CD4-positive, alpha-beta T cell treated with Interleukin-15 for 4 hours (primary cell): Measurements from ENCODE around the gene USP7.
"Not testable (repeated sequence)": the region's sequence is repeated elsewhere in the genome, so short reads cannot be mapped to it uniquely, and the experiment has no call there.

Experiments
- DNase-seq: peaks from one replicate; pipeline ENCODE4 v3.0.0-alpha.2; 2020; ENCODE audit warnings: low spot score

The USP7 gene

DNA sequence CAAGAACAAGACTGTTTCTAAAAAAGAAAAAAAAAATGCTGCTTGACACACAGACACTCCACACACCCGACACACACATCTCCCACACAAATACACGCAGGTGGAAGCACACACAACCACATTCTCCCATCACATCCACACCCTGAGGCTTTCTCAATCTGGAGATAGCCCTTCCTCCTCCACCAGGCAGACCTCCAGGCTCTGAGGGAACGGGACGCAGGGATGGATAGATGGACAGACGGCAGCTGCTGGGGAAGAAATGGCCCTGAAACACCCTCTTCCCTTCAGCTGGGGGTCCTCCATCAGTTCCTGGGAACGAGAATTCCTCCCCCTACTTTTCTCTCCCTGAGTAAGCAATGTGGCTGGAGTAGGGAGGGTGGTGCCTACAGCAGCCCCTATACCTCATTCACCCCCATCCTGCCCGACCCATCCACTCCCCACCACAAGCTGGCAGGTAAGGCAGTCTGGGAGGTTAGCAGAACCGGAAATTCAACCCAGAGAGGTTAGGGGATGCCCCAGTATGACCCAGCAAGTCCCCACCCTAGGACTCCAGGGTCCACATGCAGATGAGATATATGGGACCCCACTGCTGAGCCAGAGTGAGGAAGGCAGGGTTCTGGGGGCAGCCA, 85.7 kb downstream of the USP7 start:
- DNase-seq, result no peak

DNA sequence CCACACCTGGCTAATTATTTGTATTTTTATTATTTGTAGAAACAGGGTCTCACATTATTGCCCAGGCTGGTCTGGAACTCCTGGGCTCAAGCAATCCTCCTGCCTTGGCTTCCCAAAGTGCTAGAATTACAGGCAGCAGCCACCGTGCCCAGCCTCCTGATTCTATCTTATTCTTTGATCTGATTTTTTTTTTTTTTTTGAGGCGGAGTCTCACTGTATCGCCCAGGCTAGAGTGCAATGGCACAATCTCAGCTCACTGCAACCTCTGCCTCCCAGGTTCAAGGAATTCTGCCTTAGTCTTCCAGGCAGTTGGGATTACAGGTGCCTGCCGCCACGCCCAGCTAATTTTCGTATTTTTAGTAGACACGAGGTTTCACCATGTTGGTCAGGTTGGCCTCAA, 88.4 kb downstream of the USP7 start:
- DNase-seq, result not testable (repeated sequence)

DNA sequence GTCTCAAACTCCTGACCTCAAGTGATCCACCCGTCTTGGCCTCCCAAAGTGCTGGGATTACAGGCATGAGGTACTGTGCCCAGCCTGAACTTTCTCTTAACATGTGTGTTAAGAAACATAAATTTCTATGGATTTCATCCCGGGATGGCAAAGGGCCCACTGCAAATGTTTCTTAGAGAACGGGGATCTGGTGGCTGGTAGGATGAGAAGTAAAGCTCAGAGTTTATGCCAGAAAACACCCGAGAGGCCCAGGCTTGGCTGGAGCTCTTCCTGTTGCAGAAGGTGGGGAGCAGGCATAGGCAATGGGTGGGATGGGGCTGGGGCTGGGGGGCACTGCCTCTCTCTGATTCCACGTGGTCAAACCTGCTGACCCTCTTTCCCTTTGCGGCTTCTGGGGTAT, 89.3 kb downstream of the USP7 start:
- no peak for DNase-seq

DNA sequence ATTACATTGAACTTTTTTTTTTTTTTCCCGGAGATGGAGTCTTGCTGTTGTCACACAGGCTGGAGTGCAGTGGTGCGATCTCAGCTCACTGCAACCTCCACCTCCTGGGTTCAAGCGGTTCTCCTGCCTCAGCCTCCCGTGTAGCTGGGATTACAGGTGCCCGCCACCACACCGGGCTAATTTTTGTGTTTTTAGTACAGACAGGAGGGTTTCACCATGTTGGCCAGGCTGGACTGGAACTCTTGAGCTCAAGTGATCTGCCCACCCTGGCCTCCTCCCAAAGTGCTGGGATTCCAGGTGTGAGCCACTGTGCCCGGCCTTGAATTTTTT, 89.9 kb downstream of the USP7 start:
- DNase-seq, result not testable (repeated sequence)

DNA sequence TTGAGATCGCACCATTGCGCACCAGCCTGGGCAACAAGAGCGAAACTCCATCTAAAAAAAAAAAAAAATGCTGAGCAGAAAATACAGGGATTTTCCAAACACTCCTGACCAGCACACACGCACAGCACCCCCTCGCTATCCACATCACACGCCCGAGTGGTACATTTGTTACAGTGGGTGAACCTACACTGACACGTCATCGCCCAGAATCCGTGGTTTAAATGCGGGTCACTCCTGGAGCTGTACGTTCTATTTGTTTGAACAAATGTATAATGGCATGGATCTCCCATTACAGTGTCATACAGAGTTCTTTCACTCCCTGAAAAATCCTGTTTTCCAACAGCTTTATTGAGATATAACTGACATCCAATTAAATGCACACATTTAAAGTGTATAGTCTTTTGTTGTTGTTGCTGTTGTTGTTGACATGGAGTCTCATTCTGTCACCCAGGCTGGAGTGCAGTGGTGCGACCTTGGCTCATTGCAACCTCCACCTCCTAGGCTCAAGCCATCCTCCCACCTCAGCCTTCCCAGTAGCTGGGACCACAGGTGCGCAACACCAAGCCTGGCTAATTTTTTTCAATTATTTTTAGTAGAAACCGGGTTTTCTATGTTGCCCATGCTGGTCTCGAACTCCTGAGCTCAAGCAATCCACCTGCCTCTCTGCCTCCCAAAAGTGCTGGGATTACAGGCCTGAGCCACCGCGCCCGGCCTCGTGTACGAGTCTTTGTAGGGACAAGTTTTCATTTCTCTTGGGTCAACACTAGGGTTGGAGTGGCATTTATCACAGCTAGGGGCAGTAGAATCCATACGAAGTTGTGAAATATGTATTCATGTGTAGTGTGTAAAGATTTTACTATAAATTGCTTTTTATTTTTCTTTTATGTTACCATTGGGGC, 90.5 kb downstream of the USP7 start:
- no peak for DNase-seq

DNA sequence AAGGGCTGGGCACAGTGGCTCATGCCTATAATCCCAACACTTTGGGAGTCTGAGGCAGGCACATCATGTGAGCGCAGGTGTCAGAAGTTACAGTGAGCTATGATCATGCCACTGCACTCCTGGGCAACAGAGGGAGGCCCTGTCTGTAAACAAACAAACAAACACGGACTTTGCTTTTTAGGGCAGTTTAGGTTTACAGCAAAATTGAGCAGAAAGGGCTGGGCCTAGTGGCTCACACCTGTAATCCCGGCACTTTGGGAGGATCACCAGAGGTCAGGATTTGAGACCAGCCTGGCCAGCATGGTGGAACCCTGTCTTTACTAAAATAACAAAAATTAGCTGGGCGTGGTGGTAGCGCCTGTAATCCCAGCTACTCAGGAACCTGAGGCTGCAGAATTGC, 91.6 kb downstream of the USP7 start:
- DNase-seq, result no peak

DNA sequence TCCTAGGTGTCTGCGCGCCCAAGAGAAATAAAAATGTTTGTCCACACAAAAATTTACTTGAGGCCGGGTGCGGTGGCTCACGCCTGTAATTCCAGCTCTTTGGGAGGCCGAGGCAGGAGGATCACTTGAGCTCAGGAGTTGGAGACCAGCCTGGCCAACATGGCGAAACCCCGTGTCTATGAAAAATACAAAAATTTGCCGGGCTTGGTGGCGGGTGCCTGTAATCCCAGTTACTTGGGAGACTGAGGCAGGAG, 93.8 kb downstream of the USP7 start:
- not testable (repeated sequence) for DNase-seq

DNA sequence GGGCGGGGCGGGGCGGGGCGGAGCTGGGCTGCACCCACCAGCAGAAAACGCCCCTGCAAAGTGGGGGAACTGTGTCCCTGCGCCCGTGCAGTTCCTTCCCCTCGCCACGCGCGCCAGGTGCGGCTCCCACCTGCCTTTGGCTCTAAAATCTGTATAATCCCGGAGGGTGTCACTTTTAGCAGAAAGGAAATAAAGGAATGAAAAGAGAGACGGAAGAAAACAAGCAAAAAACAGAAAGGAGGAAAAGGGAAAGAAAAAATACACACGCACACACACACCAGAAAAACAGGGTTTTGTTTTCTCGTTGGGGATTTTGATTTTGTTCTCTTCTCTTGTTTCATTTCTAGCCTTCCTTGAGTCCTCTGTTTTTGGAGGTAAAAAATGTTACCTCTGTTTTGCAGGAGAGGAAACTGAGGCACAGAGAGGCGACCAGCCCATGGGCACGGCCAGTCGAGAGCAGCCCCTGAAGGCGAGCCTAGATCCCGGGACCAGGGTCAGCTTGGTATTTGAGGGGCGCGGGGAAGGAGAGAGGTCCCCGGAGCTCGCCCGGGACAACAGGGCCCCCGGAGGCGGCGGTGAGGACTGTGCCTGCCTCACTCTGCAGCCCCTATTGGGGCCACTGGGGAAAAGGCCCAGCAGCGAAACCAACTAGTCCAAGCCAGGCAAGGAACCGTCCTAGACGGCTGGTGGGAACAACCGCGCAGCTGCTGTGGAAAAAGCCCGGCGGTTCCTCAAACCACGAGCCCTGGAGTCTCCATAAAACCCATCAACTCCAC, 94.3 kb downstream of the USP7 start:
- no peak for DNase-seq

DNA sequence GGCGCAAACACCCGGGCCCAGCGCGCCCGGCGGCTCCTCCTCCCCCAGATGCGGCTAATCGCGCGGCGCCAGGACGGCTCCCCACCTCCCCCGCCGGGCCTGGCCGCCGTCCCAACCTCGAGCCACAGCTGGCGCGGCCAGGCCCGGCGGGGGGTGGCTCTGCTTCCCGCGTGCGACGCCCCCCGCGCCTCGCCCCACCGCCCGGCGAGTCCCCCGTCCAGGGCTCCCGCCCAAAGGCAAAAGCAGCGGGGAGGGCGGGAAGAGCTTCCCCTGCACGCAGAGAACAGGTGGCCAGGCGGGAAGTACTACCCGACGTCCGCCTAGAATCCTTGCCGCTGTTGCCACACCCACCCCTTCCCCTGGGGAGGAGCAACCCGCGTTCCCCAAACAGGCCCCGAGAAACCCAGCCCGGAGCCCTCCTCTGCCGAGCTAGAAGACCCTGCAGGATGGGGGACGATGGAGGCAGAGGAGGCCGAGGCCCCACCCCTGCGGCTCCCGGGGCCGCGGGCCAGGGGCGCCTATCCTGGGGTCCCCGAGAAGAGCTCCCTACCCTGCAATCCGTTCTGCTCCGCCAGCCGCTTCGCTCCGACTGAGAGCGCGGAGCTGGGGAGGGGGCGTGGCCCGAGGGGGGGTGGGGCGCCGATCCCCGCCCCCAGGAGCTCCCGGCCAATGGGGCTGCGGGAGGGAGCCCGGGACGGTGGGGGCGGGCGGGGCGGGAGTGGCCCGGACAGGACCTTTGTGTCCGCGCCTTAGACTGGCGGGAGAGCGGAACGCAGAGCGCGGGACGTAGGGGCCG, 95.1 kb downstream of the USP7 start, which contains the start of gene CARHSP1:
CARHSP1 (minus strand) TSS at position 591 of the 796 bp plus-strand sequence. CDS start 9,678 bp downstream, outside the sequence.
- peak; percentile 74 for DNase-seq

DNA sequence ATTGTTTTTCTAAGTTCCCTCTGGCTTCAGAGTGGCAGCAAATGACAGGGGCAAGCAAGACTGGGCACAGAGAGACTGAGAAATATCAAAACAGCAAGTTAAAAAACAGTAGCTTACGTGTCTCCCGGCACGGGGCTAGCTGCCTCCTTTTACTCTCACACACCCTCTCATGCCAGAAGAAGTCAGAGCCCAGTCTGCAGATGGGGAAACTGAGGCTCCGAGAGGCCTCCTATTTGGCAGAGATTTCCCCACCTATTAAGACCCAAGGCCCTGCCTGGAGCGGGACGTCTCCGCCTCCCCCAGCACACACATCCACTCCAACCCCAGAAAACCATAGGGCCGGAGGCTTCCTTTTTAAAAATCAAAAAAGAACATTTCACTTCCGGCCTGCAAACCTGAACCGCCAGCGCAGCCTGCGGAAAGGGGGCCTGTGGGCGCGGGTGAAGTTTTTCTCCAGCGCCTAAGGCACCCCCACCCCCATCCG, 95.7 kb downstream of the USP7 start:
- DNase-seq, result peak; percentile 44

DNA sequence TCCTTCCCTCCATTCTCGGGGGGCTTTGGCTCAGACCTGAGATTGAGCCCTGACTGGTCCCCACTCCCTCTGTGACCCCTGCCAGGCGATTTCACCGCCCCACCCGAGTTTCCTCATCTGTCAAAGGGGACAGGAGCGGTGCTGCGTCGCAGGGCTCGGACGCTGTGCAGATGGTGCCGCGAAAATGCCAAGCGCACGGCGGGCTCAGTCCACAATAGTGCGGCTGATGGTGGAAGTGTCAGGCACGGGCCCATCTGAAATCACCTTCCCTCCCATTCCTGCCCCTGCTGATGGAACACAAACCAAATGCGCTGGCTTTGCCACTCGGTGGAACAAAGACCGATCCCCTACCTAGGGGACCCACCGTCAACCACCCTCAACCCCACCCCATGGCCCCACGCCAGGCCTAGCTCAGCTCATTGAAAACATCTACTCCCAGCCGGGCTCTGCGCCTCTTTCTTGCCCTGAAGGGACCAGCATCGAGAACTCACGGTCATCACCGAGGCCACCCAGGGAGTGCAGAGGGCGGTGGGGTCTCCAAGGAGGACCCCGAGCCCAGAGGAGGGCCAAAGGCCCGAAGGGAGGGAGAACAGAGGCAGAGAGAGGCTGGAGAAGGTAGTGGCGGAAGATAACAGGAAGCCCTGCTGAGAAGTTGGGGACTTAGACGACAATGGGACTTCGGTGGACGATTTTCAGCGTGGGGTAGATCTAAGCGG, 96.3 kb downstream of the USP7 start:
- no peak for DNase-seq

DNA sequence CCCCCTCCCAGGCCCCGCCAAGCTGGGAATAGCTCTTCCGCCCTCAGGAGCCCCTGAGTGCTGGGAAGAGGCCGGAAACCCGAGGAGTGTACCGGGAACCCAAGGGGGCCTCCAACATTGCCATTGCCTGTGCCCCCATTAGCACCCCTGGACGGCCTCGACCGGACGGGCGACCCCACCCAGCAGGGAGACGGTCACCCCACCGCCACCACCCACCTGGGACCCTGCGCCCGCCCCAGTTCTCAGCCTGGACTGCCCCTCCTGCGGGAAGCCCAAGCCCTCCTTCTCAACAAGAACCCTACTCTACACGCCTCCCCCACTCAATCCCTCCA, 96.9 kb downstream of the USP7 start:
- no peak for DNase-seq

DNA sequence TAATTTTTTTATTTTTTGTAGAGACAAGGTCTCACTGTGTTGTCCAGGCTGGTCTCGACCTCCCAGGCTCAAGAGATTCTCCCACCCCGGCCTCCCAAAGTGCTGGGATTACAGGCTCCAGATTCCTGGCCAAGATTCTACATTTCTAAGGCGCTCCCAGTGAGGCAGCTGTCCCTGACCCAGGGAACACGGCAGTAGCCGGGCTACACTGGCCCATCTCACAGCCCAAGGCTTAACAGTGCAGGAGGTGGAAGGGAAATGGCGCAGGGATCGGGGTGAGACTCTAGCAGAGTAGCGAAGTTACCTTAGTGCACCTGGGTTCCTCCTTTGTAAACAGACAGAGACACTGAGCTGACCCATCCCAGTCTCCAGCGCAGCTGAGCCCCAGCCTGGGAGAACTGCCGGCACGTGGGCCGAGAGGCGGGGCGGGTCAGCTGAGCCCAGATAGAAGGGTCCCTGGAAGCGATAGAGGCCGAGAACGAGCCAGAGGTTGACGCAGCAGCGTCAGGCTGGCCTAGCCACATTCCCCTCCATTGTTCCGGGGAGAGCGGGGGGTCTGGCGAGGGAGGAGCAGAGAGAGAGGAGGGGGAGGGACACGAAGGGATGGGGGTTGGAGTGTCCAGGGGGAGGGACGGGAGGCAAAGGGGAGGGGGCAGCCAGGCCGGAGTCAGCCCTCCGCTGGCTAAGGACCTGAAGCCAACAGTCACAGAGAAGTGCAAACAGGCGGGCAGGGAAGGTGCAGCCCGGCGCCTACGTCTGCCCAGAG, 97.4 kb downstream of the USP7 start:
- no peak for DNase-seq

DNA sequence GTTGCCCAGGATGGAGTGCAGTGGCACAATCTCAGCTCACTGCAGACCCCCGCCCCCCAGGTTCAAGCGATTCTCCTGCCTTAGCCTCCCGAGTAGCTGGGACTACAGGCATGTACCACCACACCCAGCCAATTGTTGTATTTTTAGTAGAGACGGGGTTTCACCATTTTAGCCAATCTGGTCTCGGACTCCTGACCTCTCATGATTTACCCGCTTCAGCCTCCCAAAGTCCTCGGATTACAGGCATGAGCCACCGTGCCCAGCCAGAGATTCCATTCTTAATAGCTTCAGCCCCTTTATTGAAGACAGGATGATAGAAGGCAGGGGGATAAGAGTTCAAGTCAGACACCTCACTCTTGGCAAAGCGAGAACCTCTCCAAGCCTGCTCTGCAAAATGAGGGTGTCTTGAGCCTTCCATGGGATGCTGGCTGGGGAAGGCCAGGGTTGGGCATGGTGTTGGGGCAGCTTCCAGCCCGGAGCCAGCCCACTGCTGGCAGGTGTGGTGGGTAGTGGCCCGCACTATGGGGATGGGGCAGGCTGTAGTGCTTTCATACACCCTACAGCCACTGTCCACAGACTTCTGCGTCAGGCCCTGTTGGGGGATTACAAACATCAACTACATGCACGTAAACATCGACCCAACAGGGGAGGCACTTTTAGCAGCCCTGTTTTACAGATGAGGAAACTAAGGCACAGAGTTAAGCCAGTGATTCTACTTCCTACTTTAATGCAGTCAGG, 98.4 kb downstream of the USP7 start:
- DNase-seq, result no peak

DNA sequence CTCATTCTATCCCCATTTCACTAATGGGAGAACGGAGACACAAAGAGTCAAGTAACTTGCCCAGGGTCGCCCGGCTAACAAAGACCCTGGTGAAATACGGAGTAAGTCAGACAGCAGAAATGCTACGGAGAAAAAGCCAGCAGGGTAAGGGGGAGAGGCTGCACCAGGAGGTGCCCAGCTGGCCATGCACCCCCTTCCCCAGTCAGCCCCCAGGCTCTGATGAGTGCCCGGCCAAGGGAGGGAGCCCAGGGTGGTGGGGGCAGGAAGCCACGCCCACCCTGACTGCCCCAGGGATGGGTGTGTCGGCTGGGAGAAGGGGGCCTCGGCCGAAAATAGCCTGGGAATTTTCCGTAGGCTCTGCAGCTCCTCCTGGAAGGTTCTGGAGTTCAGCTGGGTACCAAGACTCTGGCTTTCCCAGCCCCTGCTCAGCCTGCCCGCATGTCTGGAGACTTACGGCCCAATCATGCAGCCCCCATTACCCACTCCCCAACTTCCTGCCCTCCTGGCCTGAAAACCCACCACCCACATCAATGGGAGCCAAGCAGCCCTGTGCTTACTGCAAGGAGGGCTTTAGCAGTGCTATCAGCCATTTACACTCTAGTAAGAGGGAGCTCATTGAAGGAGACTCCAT, 99.1 kb downstream of the USP7 start:
- DNase-seq, result no peak

DNA sequence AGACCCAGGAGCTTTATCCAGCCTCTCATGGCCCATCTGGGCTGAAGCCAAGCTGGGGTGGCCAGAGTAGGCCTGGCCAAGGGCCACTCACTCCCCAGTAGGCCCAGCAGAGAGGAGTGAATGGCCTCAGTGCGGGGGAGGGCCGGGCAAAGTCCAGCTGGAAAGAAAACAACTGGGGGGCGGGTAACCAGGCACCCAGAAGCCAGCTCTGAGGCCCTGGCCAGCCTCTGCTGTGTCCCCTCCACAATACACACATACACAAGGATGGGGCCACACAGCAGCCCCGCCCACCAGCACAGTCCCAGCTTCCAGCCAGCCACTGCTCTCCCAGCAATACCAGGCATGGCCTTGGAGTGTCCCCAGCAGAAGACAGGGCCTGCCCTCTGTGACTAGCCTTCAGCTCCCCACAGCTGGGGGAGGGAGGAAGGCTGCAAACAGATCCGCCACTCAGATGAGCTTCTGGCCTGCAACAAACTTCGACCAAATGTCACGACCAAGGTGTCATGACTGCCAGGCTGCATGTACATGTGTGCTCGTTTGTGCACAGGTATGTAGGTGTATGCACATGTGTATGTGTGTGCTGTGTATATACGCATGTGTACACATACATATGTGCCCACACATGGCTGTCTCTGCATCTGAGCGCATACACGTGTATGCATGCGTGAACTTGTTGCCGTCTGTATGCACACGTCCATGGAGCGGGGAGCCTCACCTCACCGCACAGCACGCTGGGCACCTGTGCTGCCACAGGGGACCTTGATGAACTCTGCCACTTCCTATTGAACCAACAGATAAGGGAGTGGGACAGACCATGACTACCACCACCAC, 99.9 kb downstream of the USP7 start:
- DNase-seq, result no peak

DNA sequence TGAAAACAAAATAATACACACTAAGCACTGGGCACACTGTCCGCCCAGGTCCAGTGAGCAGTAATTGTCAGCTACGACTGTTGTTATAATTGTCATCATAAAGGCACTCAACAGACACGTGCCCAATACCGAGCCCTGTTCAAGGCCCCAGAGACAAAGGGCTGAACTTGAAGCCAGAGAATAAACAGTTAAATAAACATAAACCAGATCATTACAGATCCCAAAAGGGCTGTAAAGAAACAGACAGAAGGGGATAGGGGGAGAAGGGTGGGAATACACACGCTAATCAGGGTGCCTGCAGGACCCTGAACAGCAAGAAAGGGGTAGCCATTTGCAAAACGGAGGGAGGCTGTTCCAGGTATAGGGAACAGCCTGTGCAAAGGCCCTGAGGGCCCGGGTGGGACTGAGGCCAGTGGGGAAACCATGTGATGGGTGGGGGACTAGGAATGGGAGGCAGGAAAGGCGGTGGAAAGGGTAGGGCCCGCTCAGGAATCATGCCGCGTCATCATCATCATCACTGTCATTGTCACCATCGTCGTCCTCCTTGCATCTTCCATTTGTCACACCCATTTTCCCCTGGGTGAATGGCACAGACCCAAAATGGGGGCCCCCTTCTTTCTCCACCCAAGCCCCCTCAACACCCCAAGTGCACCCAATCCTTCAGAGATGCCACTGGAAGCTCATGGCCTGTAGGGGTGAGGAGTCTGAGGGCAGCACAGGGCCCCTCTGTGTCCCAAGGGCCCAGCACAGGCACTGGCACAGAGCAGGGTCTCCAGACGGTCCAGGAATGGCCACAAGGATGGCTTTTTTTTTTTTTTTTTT, 101.2 kb downstream of the USP7 start:
- no peak for DNase-seq
